Activated CD8-positive, alpha-beta memory T cell treated with anti-CD3 and anti-CD28 coated beads for 24 hours (primary cell): ENCODE measurements around the gene CCDC178.
"Not testable (repeated sequence)": the region's sequence is repeated elsewhere in the genome, so short reads cannot be mapped to it uniquely, and the experiment has no call there.

ENCODE experiments used
- DNase-seq: peaks from one replicate; pipeline ENCODE4 v3.0.0-alpha.2; 2020

Gene CCDC178

DNA sequence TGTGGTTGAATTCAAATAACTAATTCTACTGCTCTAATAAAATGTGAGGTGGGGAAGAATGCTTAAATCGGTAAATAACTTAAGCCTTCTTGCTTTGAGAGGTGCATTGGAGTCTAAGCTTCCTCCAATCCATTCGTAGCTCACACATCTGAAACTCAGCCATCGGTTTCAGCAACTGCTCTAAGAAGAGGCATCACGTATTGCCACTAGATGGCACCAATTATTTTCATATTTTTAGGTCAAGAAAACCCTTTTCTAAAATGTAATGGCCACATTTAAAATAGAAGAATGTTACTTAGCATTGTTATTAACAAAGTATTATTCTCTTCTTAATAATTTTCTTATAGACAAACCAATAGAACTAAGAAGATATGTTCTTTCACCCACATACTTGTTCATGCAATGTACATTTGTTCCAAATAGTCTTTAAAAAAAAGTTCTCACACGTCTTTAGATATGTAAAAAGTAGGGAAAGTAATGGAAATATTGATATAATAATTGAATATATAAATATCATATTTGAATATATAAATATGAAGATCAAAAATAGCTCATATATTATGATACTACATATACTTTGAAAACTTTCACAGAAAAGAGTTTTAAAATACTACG is 229.8 kb downstream of the CCDC178 start:
- DNase-seq = no peak

DNA sequence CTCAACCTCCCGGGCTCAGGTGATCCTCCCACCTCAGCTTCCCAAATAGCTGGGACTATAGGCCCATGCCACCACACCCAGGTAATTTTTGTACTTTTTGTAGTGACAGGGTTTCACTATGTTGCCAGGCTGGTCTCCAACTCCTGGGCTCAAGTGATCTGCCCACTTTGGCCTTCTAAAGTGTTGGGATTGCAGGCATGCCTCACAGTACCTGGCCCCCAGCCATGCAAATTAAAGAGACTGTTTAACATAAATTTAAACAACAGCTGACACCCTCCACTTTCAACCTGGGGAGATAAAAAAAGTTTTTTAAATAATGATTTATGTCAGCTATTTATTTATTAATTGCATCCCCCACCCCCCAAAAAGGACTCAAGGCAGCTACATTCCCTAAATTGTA is 234.7 kb downstream of the CCDC178 start:
- no peak for DNase-seq

DNA sequence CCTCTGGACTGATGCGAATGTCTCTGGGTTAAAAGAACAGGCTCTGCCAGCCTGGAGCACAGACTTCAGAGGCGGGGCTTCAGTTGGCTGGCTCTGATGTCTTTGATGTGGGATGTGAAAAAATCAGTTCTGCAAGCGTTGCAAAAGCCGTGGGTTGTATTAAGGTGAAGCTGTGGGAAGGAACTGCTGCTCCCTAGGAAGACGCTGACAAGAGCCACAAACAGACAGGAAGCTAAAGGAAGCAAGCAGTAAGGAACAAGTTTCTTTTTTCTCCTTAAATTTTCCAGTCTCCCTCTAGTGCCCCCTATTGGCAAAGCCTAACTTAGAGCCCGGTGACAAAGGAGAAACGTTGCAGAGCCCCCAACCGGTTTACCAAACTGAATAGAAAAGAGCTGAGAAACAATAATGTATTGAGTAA is 239.0 kb downstream of the CCDC178 start:
- no peak for DNase-seq

DNA sequence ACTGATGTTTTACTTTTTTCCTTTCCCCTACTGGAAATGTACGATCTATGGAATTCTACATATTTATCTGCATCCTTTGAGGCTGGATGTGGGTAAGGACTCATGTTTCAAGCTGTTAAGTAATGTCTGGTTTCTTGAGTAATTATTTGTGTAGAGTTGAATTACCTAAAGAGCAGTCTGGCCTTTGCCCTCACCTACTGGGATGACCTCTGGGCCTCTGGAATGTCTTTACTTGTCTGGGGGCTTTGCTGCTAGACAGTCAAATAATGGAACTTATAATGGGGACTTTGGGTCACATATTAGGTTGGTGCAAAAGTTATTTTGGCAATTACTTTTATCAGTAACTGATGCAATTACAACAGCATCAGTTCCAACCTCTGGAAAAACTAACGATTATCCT is 244.7 kb downstream of the CCDC178 start:
- DNase-seq = no peak

DNA sequence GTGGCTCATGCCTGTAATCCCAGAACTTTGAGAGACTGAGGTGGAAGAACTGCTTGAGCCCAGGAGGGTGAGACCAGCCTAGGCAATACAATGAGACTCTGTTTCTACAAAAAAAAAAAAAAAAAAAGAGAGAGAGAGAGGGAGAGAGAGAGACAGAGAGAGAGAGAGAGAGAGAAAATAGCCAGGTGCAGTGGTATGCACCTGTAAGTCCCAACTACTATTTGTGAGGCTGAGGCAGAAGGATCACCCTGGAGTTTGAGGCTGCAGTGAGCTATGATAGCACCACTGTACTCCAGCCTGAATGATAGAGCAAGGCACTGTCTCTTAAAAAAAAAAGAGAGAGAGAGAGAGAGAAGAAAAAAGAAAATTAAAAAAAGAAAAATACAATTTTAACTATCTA is 245.7 kb downstream of the CCDC178 start:
- DNase-seq = no peak

DNA sequence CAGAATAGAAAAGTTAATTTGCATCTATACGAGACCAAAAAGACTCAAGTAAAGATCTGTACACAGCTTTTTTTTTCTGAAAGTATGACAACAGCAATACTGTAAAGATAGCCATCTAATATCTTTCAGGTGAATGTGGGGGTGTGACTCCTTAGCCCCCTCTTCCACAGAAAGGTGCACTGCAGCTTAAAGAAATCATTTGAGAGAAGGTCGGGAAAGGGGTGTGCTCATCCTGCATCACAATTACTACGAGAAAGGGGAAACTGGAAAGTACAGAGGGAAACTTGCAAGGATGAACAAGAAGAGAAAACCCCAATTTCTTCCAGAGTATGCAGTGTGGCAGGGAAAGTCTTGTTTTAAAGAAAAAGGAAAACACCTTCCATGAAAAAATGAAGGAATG is 255.6 kb downstream of the CCDC178 start:
- DNase-seq = no peak

- no peak for DNase-seq
Measured at GRCh38 chr18:33184175-33184574, 256.3 kb downstream of the CCDC178 start.

DNA sequence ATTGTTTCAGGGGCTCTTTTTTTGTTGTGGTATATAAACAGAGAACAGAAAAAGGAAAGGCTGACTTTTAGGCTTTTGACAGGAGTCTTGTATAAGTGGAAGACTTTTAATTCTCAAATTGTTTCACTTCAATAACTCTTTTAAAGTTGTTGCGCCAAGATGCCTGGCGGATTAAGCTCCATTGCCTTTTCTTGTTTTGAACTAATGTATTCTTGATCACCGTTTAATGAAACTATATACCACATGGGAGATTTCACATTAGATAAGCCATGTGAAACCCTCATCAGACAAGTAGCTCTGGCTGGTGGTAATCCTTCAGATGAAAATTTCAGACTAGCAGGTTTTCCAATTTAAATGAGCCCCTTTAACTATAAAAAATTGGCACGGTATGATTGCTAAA is 257.4 kb downstream of the CCDC178 start:
- no peak for DNase-seq

GRCh38 chr18:33181016-33181415 is 259.5 kb downstream of the CCDC178 start:
- DNase-seq = no peak

- no peak for DNase-seq
Measured at GRCh38 chr18:33169218-33169617, 271.3 kb downstream of the CCDC178 start.

DNA sequence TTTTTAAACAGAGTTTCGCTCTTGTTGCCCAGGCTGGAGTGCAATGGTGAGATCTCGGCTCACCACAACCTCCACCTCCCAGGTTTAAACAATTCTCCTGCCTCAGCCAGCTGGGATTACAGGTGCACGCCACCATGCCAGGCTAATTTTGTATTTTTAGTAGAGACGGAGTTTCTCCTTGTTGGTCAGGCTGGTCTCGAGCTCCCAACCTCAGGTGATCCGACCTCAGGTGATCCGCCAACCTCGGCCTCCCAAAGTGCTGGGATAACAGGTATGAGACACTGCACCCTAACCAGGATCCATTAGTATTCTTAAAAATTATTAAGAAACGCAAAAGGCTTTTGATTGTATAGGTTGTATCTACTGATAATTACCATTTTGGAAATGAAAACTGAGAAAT is 276.4 kb downstream of the CCDC178 start:
- not testable (repeated sequence) for DNase-seq

- no peak for DNase-seq
Measured at GRCh38 chr18:33161131-33161530, 279.4 kb downstream of the CCDC178 start.

DNA sequence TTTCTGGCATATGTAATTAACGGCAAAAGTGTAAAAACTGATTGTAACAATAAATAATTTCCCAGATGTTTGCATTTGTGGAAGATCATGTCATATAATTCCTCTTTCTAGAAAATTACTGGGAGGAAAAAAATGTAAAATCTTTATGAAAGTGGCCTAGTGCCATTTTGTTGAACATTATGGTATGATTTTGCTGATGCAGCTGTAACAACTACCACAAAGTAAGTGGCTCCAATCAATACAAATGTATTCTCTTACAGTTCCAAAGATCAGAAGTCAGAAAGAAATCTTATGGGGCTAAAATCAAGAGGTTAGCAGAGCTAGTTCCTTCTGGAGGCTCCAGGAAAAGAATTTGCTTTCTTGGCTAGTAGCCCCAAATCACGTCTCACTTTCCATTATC is 281.4 kb downstream of the CCDC178 start:
- DNase-seq = no peak

- DNase-seq = no peak
Measured at GRCh38 chr18:33157893-33158292, 282.6 kb downstream of the CCDC178 start.

DNA sequence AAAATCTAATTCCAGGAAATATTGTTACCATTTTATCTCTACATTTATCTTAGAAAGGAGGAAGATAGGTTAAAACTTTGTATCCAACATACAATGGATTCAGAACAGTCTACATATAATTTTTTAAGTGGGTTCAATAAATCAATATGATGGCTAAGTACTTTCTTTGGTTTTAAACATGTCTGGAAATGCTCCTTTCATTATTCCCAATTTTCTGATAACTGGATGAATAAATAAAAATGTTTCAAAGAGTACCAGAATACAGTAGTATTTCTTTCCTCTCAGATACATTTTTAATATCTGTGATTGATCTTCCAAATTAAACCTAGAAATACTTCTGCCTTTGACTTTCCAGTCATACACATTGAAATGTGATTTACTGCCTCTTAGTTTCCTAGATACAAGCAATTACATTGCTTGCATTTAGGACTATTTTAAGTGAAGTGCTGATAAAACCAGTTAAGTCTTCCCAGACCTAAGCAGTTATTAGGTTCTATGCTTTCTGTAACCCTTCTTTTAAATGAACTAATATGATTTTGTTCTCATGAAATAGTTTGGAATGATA is 283.5 kb downstream of the CCDC178 start:
- no peak for DNase-seq

DNA sequence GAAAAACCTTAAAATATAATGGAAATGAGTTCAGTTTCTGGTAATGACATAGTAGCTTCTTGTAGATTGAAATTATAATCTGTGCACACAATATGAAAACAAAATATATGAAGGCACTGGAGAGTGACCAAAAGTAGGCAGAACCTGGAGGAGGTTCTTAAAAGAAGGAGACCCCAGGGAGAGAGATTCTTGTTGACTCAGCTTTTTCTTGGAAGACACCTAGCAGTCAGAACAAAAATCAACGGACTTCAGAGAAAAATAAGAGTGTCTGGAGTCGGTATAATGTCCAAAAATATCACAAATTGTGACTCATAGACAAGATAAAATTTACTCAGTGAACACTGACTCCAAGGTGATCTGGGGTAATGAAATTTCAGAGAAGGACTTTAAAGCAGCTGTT is 286.5 kb downstream of the CCDC178 start:
- DNase-seq = no peak

DNA sequence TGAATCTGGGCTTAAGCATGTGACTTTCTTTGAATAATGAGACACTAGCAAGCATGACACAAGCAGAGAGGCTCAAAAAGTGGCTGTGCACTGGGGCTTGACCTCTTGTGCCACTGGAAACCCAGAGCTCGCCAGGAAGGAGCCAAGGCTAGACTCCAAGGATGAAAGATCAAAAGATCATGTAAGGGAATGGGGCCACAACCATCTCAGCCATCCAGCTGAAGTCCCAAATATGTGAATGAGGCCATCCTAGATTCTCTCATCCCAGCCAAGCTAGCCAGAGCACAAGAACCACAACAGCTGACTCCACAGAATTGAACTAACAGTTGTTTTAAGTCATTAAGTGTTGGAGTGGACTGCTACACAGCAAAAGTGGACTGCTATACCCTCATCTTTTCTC is 288.1 kb downstream of the CCDC178 start:
- DNase-seq = no peak

- not testable (repeated sequence) for DNase-seq
Measured at GRCh38 chr18:33147811-33148210, 292.7 kb downstream of the CCDC178 start.

- no peak for DNase-seq
Measured at GRCh38 chr18:33146014-33146413, 294.5 kb downstream of the CCDC178 start.

GRCh38 chr18:33135951-33136660 is 304.4 kb downstream of the CCDC178 start:
- no peak for DNase-seq

- DNase-seq = no peak
Measured at GRCh38 chr18:33132657-33133056, 307.9 kb downstream of the CCDC178 start.

DNA sequence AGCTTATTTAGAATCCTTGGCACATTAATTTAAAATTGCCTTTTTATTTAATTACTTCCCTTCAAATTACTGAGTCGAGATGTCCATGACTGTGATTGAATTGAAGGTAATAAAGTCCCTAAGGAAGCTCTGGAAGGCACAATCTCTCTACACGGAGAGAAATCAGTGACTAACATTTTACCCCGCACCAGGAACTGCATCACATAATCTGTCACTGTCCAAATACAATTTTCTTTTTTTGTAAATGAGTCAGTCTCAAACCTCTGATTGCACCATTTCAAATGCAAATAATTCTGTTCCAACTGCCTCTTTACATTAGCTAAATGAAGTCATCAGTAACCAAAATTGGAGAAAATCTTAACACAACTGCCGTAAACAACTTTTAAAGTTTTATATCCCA is 311.9 kb downstream of the CCDC178 start:
- no peak for DNase-seq

GRCh38 chr18:33123862-33124518 is 316.5 kb downstream of the CCDC178 start:
- DNase-seq = no peak

DNA sequence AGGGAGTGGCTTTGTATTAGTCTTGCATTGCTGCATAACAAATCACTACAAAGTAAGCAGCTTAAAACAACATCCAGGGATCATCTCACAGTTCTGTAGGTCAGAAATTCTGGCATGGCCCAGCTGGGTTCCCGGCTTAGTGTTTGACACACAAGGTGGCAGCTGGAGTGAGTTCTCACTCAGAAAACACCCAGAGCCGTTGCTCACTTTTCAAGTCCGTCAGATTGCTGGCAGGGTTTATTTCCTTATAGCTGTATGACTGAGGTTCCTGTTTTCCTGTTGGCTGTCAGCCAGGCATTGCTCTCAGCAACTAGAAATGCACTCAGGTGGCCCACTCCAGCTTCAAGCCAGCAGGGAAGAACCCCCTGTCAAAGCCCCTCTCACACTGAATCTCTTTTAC is 324.1 kb downstream of the CCDC178 start:
- no peak for DNase-seq
